ENCODE data around the gene C3. TPM values are rescaled to one million over a fixed set of nuclear protein-coding genes. Genes with fewer than 3 reads are reported as not detected.
"Not testable (repeated sequence)": the region's sequence is repeated elsewhere in the genome, so short reads cannot be mapped to it uniquely, and the experiment has no call there.

C3 gene
- total RNA-seq, 1 experiment from 2014 or later = 0.47 TPM

DNA sequence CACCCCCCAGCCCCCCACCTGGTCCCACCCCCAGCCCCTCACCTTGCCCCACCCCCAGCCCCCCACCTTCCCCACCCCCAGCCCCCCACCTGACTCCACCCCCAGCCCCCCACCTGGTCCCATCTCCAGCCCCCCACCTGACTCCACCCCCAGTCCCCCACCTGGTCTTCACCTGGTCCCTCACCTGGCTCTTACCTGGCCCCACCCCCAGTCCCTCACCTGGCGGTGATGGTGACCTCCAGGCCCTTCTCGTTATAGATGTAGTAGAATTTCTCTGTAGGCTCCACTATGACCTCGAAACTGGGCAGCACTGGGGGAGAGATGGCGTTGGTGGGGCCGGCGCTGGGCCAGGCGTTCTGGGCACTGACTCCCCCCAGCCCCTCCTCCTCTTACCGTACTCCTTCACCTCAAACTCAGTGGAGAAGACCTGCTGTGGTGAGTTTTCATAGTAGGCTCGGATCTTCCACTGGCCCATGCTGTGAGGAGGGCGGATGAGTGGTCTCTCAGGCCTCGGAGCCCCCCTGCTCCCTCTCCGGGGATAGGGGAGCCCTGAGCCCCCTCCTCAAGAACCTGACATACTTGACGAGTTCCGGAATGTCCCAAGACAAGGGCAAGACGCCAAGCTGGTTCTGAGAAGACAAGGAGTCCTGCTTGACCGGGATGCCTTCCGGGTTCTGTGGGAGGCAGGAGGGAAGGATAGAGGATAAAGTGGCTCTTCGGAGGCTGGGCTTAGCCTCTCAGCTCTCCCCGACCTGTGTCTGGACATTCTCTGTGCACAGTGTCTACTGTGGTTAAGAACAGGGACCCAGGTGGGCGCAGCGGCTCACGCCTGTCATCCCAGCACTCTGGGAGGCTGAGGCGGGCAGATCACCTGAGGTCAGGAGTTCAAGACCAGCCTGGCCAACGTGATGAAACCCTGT is 6.4 kb downstream of the C3 start:
- DNase-seq (ENCODE audit: low spot score) = no peak

DNA sequence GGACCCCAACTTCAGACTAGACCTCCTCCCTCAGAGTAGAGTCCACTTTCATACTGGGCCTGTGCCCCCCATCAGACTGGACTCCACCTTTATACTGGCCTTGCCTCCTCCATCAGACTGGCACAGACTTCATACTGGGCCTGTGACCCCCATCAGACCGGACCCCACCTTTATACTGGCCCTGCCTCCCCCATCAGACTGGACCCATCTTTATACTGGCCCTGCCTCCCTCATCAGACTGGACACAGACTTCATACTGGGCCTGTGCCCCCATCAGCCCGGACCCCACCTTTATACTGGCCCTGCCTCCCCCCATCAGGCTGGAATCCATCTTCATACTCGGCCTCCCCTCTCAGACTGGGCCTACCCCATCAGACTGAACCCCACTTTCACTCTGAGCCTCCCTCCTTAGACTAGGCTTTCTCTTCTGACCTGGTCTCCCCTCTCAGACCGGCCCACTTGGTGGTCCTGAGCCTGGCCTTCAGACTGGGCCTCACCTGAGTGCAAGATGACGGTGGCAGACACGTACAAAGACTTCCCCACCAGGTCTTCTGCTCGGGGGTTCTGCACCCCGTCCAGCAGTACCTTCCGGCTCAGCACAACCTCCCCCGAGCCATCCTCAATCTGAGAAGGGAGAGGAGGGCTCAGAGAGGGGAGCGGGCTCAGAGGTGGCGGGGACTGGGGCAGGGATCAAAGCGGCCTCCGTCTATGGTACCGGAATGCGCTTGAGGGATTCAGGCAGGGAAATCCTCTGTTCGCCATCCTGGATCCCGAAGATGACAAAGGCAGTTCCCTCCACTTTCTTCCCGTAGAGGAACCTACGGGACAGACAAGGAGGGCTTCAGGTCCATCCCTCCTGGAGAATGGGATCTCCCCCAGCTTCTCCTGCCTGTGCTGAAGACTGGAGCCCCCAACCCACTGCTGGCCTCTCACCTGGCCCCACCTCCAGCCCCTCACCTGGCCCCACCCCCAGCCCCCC is 7.5 kb downstream of the C3 start:
- no peak for DNase-seq (ENCODE audit: low spot score)

DNA sequence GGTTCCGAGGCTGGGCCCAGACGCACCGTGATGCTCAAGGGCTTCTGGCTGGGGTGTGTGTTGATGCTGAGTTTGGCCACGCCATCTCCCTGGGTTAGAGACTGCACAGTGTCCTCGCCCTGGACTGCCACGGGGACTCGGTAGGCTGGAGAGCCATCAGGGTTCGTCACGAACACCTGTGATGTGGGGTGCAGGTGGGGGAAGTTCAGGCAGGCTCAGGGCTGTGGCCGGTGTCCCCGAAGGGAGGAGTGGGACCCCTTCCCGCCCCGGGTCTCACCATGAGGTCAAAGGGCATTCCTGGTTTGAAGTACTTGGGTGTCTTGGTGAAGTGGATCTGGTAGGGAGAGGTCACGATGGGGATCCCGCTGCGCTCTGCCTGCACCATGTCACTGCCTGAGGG is 8.2 kb downstream of the C3 start:
- no peak for DNase-seq (ENCODE audit: low spot score)

DNA sequence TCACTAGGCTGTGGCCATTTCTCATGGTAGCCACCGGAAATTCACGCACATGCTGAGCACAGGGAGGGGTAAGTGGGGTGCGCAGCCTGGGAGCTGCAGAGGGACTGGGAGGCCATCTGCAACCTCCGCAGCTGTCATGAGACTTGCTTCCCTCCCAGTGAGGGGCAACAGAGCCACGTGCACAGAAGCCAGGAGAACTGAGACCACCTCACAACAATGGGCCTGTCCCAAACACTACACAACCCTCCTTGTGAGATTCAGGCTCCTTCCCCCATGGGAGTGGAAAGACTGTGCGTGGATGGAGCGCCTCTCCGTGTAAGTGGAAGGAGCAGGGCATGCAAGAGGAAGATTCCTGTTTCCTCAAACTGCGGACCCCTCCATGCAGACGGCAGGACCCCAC is 8.8 kb downstream of the C3 start:
- DNase-seq (ENCODE audit: low spot score) = no peak

DNA sequence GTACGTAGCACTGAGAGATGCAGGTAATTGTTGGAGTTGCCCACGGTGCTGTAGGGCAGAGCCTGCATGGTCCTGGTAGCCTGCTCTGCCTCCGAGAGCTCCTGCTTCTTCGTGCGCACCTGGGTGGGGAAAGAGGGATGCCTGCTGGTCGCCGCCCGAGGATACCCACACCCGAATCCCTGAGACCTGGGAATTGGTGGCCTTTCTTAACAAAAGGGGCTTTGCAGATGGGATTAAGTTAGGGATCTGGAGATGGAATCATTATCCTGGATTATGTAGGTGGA is 9.4 kb downstream of the C3 start:
- no peak for DNase-seq (ENCODE audit: low spot score)

DNA sequence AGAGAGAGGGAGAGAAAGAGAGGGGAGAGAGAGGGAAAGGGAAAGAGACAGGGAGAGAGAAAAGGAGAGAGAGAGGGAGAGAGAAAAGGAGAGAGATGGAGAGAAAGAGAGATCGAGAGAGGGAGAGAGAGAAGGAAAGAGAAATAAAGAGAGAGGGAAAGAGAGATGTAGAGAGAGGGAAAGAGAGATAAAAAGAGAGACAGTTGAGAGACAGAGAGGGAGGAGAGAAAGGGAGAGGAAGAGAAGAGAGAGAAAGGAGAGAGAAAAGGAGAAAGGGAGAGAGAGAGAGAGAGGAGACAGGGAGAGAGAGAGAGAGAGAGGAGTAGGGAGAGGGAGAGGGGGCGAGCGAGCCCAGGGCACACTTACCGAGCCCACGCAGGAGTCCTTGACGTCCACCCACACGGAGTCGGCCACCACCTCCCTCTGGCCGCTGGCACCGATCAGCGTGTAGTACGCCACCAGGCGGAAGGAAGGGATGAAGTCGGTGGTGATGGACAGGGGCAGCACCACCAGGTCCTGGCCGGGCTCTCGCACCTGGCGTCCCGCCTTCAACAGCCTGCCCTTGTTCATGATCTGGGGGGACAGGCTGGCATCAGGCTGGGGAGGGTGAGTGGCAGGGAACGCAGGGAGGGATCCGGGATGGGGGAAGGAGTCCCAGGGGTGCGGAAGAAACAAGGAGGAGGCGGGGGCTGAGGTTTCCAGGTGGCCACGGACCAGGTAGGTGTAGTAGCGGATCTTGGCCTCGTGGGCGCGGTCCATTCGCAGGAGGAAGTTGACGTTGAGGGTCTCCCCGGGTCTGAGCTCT is 10.0 kb downstream of the C3 start:
- no peak for DNase-seq (ENCODE audit: low spot score)

DNA sequence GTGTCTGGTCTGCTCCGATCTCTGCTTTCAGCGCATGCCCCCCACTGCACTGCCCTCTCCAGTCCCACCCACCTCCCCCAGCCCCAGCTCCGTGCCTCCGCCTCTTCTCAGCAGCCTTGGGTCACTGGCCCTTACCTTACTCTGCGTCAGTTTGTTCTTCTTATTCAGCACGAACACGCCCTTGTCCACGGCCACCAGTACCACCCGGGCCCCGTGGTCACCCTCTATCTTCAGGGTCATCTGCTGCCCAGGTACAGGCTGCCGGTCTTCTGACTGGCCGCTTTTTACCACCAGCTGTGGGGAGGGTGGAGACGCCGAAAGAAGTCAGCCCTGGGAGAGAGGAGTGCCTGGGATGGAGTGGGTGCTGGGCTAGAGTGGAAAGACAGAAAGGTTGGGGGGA is 10.9 kb downstream of the C3 start:
- no peak for DNase-seq (ENCODE audit: low spot score)

DNA sequence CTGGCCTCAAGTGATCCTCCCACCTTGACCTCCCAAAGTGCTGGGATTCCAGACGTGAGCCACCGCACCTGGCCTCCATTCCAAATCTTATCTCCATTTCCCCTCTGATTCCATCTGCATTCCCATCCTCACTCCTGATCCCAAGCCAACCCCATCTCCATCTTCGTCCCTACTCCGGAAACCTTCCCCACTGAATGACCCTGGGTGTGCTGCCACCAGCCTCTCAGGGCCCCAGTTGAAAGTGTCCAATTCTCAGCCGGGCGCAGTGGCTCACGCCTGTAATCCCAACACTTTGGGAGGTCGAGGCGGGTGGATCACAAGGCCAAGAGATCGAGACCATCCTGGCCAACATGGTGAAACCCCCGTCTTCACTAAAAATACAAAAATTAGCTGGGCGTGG is 11.5 kb downstream of the C3 start:
- not testable (repeated sequence) for DNase-seq (ENCODE audit: low spot score)

DNA sequence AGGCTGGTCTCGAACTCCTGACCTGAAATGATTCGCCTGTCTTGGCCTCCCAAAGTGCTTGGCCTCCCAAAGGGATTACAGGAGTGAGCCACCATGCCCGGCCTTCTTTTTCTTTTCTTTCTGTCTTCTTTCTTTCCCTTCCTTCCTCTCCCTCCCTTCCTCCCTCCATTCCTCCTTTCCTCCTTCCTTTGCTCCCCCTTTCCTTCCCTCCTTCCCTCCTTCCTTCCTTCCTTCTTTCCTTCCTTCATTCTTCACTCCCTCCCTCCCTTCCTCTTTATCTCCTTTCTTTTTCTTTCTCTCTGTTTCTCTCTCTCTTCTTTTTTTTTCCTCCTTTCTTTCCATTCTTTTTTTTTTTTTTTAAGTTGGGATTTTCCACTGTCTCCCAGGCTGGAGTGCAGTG is 12.1 kb downstream of the C3 start:
- no peak for DNase-seq (ENCODE audit: low spot score)

DNA sequence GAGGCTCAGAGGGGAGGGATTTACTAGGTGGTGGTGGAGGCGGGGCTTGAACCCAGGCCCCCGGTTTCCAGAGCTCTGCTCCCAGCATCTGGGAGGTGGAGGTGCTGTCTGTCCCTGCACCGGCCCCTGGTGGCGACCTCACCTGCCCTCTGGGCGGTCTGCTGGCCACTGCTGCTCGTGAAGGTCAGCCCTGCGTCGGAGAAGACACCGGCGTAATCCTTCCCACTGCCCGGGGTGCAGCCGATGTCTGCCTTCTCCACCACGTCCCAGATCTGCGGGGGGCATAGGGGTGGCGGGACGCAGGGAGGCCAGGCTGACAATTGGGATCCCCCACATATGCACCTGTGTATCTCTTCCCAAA is 12.8 kb downstream of the C3 start:
- DNase-seq (ENCODE audit: low spot score) = no peak

DNA sequence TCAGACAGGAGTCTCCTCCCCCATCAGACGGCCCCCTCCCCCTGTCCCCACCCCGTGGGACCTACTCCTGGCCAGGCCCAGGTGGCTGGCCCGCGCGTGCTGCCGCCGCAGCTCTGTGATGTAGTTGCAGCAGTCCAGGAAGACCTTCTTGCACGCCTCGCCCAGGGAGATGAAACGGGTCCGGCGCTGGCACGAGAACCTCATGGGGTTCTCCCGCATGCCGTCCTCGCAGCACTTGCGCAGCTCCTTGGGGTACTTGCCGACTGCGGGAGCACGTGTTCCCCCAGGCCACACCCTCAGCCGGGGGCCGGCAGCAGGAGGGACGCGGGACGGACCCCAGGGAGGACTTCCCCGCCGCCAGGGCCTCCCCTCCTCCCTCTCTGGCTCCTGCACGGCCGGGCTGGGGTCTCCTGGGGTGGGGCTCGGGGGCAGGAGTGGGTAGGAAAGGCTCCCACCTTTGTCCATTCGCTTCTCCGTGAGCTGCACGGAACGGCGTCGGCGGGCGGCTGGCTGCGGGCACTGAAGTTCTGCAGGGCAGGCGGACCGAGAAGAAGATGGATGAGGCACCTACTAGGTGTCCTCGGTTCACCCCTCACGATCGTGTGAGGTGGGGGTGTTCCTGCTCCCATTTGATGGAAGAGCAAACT is 13.3 kb downstream of the C3 start:
- DNase-seq (ENCODE audit: low spot score) = no peak

DNA sequence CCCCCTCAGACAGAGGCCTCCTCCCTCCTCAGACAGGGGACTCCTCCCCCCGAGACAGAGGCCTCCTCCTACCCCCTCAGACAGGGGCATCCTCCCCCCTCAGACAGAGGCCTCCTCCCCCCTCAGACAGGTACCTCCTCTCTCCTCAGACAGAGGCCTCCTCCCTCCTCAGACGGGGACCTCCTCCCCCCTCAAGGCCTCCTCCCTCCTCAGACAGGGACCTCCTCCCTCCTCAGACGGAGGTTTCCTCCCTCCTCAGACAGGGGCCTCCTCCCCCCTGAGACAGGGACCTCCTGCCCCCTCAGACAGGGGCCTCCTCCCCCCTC is 13.9 kb downstream of the C3 start:
- DNase-seq (ENCODE audit: low spot score) = no peak

DNA sequence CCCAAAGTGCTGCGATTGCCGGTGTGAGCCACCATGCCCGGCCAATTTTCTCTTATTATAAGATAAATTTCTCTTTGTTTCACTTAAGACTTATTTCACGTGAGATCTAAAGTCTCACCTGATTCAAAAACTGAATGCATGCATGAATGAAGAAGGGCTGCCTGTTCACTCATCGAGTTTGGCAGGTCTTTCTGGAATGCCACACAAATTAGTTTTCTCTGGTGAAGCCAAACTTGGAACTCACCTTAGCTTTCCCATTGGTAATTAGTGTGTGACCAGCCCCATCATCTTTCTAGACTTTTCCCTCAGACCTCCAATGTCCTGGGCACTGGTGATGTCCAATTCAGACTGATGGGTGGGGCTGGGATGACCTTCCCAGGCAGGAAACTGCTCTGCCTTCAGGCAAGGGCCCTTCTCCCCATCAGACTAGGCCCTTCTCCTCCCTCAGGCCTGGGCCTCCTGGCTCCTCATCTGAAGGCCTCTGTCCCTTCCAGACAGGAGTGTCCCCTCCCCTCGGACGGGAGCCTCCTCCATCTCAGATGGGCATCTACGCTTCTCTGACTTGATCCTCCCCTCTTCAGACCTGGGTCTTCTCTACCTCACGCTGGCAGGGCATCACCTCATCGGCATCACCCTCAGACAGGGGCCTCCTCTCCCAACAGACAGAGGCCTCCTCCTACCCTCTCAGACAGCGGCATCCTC is 14.4 kb downstream of the C3 start:
- no peak for DNase-seq (ENCODE audit: low spot score)

DNA sequence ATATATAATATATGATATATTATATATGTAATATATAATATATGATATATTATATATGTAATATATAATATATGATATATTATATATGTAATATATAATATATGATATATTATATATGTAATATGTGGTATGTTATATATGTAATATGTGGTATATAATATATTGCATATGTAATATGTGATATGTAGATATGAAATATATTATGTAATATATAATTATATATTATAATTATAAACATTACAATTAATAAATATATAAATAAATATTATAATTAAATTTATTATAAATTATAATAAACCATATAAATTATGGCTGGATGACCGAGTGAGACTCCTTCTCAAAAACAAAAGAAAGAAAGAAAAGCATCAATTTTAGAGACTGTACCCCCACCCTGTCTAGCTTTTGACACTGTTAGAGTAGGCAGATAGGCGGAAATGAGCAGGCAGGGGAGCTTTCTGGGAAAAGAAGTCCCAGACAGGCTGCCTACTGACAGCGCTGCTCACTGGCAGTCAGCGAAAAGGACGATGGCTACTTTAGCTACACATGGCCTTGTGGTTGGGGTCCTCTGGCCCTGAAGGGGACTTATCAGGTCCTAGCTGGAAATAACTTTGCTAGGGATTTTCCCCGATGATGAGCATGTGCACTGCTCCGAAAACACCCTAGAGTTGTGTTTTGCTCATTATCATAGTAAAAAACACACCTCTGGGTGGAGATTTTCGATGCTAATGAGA is 19.7 kb downstream of the C3 start:
- DNase-seq (ENCODE audit: low spot score) = no peak

DNA sequence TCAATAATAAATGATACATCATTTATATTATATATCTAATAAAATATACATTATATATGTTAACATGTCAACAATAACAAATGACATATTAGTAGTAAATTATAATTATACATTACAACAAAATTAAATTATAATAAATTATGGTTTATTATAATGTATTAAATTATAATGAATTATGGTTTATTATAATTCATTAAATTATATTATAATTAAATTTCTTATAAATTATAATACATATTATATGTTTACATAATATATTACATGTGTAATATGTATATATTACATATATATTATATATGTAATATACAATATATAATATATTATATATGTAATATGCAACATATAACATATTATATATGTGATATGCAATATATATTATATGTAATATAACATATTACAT is 20.5 kb downstream of the C3 start:
- no peak for DNase-seq (ENCODE audit: low spot score)

DNA sequence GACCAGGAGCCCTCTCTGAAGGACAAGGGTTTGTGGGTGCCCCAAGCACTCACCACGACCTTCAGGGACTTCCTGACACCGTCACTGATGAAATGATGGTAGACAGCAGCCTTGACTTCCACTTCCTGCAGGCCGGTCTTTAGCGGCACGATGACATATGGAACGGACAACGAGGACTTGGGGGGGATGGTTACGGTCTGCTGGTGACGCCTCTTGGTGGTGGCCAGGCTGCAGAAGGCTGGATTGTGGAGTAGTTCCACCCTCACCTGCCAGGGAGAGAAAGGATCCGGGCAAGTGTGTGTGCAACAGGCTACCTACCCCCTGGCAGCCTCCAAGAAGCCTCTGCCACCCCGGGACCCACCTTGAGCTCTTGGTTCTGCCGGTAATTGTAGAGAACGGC is 23.2 kb downstream of the C3 start:
- no peak for DNase-seq (ENCODE audit: low spot score)

DNA sequence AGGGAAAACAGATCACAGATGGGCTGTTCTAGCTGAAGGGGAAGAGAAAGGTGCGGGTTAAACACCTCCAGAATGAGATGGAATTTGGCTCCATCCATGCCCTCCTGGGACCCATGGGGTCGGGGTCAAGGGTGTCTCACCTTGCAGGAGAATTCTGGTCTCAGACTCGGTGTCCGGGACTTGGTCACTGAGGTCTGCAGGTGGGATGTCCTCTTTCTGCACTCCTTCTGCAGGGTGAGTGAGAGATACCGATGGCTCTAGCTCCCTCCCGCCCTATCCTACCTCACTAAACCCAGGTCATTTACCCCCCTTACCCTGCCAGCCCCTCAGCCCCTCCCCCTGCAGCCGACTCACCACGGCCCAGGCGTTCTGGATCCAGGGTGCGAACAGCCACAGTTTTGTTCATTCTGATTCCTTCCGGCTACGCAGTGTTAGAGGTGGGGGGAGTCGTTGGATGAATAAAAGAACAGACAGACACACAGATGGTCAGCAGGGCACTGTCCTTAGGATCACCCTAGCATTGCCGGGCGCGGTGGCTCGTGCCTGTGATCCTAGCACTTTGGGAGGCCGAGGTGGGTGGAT is 24.1 kb downstream of the C3 start:
- DNase-seq (ENCODE audit: low spot score) = no peak

DNA sequence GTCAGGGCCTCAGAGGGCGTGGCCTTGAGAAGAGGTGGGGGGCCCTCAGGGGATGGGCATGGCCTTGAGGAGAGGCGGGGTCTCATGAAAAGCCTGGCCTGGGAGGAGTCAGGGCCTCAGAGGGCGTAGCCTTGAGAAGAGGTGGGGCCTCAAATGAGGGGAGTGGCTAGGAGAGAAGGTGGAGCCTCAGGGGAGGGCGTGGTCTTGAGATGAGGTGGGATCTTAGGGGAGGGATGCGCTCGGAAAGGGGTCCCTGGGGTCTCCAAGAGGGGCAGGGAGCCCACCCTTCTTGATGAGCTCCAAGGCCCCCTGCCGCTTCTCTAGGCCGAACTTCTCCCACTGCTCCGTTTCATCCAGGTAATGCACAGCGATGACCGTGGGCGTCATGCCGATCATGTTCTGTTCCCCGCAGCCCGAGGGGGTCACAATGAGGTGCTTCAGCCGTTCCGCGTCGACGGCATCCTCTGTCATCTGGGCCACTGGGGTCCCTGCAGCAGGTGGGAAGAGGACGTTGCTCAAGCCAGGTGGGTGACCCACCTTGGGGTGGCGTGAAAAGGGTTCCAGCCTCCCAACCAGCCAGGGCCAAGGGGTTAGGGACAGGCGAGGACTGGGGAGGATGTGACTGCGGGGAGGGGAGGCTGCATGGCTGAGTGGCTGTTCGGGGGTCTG is 26.2 kb downstream of the C3 start:
- no peak for DNase-seq (ENCODE audit: low spot score)

DNA sequence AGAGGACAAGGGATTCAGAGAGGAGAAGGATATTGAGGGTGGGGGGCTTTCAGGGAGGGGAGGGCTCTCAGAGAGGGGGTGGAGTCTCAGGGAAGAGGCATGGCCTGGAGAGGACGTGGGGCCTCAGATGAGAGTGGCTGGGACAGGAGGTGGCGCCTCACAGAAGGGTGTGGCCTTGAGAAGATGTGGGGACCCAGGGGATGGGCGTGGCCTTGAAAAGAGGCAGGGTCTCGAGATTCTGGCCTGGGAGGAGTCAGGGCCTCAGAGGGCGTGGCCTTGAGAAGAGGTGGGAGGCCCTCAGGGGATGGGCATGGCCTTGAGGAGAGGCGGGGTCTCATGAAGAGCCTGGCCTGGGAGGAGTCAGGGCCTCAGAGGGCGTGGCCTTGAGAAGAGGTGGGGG is 26.8 kb downstream of the C3 start:
- DNase-seq (ENCODE audit: low spot score) = no peak

DNA sequence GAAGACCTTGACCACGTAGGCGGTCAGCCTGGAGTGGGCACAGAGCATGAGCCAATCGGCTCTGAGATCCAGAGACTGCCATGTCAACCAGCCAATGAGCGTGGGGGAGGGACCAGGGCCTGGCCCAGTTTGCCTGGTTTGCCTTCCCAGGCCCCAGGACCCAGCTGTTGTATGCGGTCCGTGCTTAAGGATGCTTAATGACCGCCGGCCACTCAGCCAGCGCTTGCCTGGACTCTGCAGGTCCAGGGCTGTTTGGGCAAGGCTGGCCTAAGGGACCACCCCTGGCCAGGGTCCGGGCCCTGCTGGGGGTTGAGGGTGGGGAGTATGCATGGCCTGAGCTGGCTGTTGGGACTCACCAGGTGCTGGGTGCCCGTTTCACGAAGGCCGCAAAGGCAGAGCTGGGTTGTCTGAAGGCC is 27.4 kb downstream of the C3 start:
- no peak for DNase-seq (ENCODE audit: low spot score)

Data from A172 (cell line).